Keratinocyte (primary cell): Measurements from ENCODE around the gene PCDH9. TPM values are rescaled to one million over a fixed set of nuclear protein-coding genes. Genes with fewer than 3 reads are reported as not detected.

Experiments used
- DNase-seq: peaks from one replicate; pipeline ENCODE4 v3.0.0-alpha.2; 2011; ENCODE audit warnings: low read depth, missing footprints, low spot score
- FAIRE-seq: peaks from 2 replicates; lab custom pipeline; 2011; peaks lifted over from hg19 to GRCh38; lab: Jason Lieb, UNC
- H2AFZ ChIP-seq: 2 replicates; pipeline ENCODE4 v1.6.0; 2012; ENCODE audit warnings: low read length, control low read depth, inconsistent platforms; ENCODE audit not compliant: control insufficient read depth
- H3K27ac ChIP-seq: 2 replicates; pipeline ENCODE4 v1.5.1; 2011; ENCODE audit warnings: low read length; ENCODE audit not compliant: control insufficient read depth, insufficient read depth
- H3K27me3 ChIP-seq: 3 replicates; pipeline ENCODE4 v1.6.0; 2011; ENCODE audit warnings: low read length; ENCODE audit not compliant: control insufficient read depth, insufficient read depth; ENCODE audit errors: extremely low read depth
- H3K36me3 ChIP-seq, 2 experiments: 2 replicates in 1 of 2; 3 replicates in 1 of 2; pipeline ENCODE4 v1.5.1; 2011; ENCODE audit warnings: low read length in 2 of 2, mild to moderate bottlenecking in 1 of 2; ENCODE audit not compliant: control insufficient read depth in 2 of 2, insufficient read depth in 2 of 2; ENCODE audit errors: extremely low read depth in 1 of 2
- H3K4me1 ChIP-seq: 3 replicates; pipeline ENCODE4 v1.5.1; 2011; ENCODE audit warnings: low read length; ENCODE audit not compliant: control insufficient read depth, insufficient read depth; ENCODE audit errors: extremely low read depth
- H3K4me2 ChIP-seq: 3 replicates; pipeline ENCODE4 v1.6.0; 2011; ENCODE audit warnings: low read depth, low read length; ENCODE audit not compliant: control insufficient read depth, insufficient read depth; ENCODE audit errors: extremely low read depth
- H3K4me3 ChIP-seq, 3 experiments: fragments of 200-600 bp in 1 of 3; sonication (generic) in 1 of 3; 2 replicates in 2 of 3; 3 replicates in 1 of 3; pipeline ENCODE4 v1.5.1; 2011 to 2016; ENCODE audit warnings: low read length in 3 of 3, mild to moderate bottlenecking in 3 of 3, control low read depth in 2 of 3, inconsistent platforms in 1 of 3, low read depth in 1 of 3, mixed read lengths in 1 of 3, mixed run types in 1 of 3, moderate library complexity in 1 of 3; ENCODE audit not compliant: control insufficient read depth in 2 of 3, insufficient read depth in 2 of 3; ENCODE audit errors: extremely low read depth in 1 of 3
- H3K79me2 ChIP-seq: 2 replicates; pipeline ENCODE4 v1.6.0; 2012; ENCODE audit warnings: low read length; ENCODE audit not compliant: control insufficient read depth, insufficient read depth
- H3K9ac ChIP-seq: 3 replicates; pipeline ENCODE4 v1.6.0; 2011; ENCODE audit warnings: low read length; ENCODE audit not compliant: control insufficient read depth, insufficient read depth; ENCODE audit errors: extremely low read depth
- H3K9me1 ChIP-seq: 3 replicates; pipeline ENCODE4 v1.6.0; 2011; ENCODE audit warnings: low read length; ENCODE audit not compliant: control insufficient read depth, insufficient read depth; ENCODE audit errors: extremely low read depth
- H3K9me3 ChIP-seq: 2 replicates; pipeline ENCODE4 v1.5.1; 2012; ENCODE audit warnings: low read depth, low read length; ENCODE audit not compliant: control insufficient read depth
- H4K20me1 ChIP-seq: 3 replicates; pipeline ENCODE4 v1.6.0; 2011; ENCODE audit warnings: low read length; ENCODE audit not compliant: control insufficient read depth, insufficient read depth; ENCODE audit errors: extremely low read depth
- CTCF ChIP-seq, 3 experiments: IDR thresholded peaks in 1 of 3; conservative IDR thresholded peaks in 1 of 3; optimal IDR thresholded peaks in 1 of 3; 2 replicates in 2 of 3; 3 replicates in 1 of 3; pipeline versions ENCODE3 to v1.5.1; 2011; ENCODE audit warnings: low read length in 3 of 3, mild to moderate bottlenecking in 3 of 3, moderate library complexity in 2 of 3, control low read depth in 1 of 3, inconsistent platforms in 1 of 3; ENCODE audit not compliant: insufficient read depth in 2 of 3; ENCODE audit errors: extremely low read depth in 1 of 3
- EZH2 ChIP-seq: IDR thresholded peaks from one replicate; pipeline ENCODE4 v1.6.1; 2012; ENCODE audit warnings: inconsistent platforms, mild to moderate bottlenecking, low read length, moderate library complexity
- dilution Hi-C: fragments of 300-500 bp; cut with MboI; formaldehyde crosslinking; loops from one replicate; pipeline ENCODE4 v1.7.0; 2020; ENCODE audit warnings: low sequenced_read_pairs; ENCODE audit not compliant: extremely low pct_ligation_motif_present
- polyA plus RNA-seq, 5 experiments: library from polyadenylated mRNA; depleted of rRNA in 3 of 5; stranded (reverse) in 3 of 5; stranded (forward) in 1 of 5; unstranded in 1 of 5; fragments of >200 nt; gene quantifications; 1 replicate in 1 of 5; 2 replicates in 3 of 5; 3 replicates in 1 of 5; pipeline versions ENCODE4 v1.2.1 to v1.2.3, GENCODE V29; 2011 to 2012; ENCODE audit warnings: missing spikeins in 2 of 5, low read depth in 1 of 5, low replicate concordance in 1 of 5

The PCDH9 gene
- polyA plus RNA-seq, 1 donor (not counting 4 experiments of a cell fraction or from before 2014, with no cell fraction given): 0.21 TPM

- Histone ChIP-seq H3K27ac (no peak overlapping the region), H3K9me3 (no peaks in the 10 kb centered on the region), H3K9me1 (no peaks in the 10 kb centered on the region), H3K27me3 (no peaks in the 10 kb centered on the region), H3K36me3 (no peaks in the 10 kb centered on the region), H2AFZ (no peak overlapping the region), H3K4me1 (no peaks in the 10 kb centered on the region), H3K4me3 (no peak overlapping the region), H3K4me2 (no peak overlapping the region), H4K20me1 (no peaks in the 10 kb centered on the region), H3K9ac (no peak overlapping the region), H3K79me2 (no peaks in the 10 kb centered on the region)
- TF ChIP-seq CTCF (optimal IDR thresholded peaks at IDR 0.05 in 1 of 3, IDR thresholded peaks at IDR 0.05 in 1 of 3, conservative IDR thresholded peaks at IDR 0.05 in 1 of 3; ENCODE audit: extremely low read depth in 1 of 3, insufficient read depth in 2 of 3, low read length in 3 of 3) (no peak), EZH2 (no peak)
- dilution Hi-C loops: no loop called here
- no peak for DNase-seq
- FAIRE-seq: no peak
Measured at GRCh38 chr13:67197704-67198103, 32.4 kb downstream of the PCDH9 start.

GRCh38 chr13:67193979-67194378 lies 36.2 kb downstream of the PCDH9 start:
- Histone ChIP-seq H3K79me2 (no peaks in the 10 kb centered on the region), H3K9me3 (no peaks in the 10 kb centered on the region), H3K27ac (no peak overlapping the region), H3K9ac (no peak overlapping the region), H3K4me3 (no peak overlapping the region), H3K4me1 (no peaks in the 10 kb centered on the region), H3K36me3 (no peaks in the 10 kb centered on the region), H2AFZ (no peak overlapping the region), H3K4me2 (no peak overlapping the region), H3K9me1 (no peaks in the 10 kb centered on the region), H3K27me3 (no peaks in the 10 kb centered on the region), H4K20me1 (no peaks in the 10 kb centered on the region)
- dilution Hi-C loops: no loop called here
- no peak for DNase-seq
- FAIRE-seq: no peak
- TF ChIP-seq EZH2 (no peak), CTCF (optimal IDR thresholded peaks at IDR 0.05 in 1 of 3, IDR thresholded peaks at IDR 0.05 in 1 of 3, conservative IDR thresholded peaks at IDR 0.05 in 1 of 3; ENCODE audit: extremely low read depth in 1 of 3, insufficient read depth in 2 of 3, low read length in 3 of 3) (no peak)
